ENCODE measurements around the gene PPM1F.

PPM1F gene

GRCh38 chr22:21967693-21968271, 15.1 kb upstream of the PPM1F start:
- TF ChIP-seq CTCF (IDR thresholded peaks at IDR 0.05), result no peak

- TF ChIP-seq CTCF (IDR thresholded peaks at IDR 0.05), result no peak
Measured at GRCh38 chr22:21966643-21967516, 14.2 kb upstream of the PPM1F start.

GRCh38 chr22:21965762-21966288, 13.2 kb upstream of the PPM1F start:
- no peak for TF ChIP-seq CTCF (IDR thresholded peaks at IDR 0.05)

- no peak for TF ChIP-seq CTCF (IDR thresholded peaks at IDR 0.05)
Measured at GRCh38 chr22:21964918-21965484, 12.4 kb upstream of the PPM1F start.

- TF ChIP-seq CTCF (IDR thresholded peaks at IDR 0.05), result no peak
Measured at GRCh38 chr22:21964234-21964633, 11.6 kb upstream of the PPM1F start.

GRCh38 chr22:21963790-21964211, 11.2 kb upstream of the PPM1F start:
- TF ChIP-seq CTCF (IDR thresholded peaks at IDR 0.05), result no peak

- no peak for TF ChIP-seq CTCF (IDR thresholded peaks at IDR 0.05)
Measured at GRCh38 chr22:21963286-21963685, 10.6 kb upstream of the PPM1F start.

Measured in LNCAP (cell line).